Stimulated activated CD4-positive, alpha-beta T cell treated with anti-CD3 and anti-CD28 coated beads, Interleukin-12 subunit alpha, Interleukin-12 subunit beta, amount 100 ng/mL, for 4 hours (primary cell): ENCODE data around the gene GBP6.
"Not testable (repeated sequence)": the region's sequence is repeated elsewhere in the genome, so short reads cannot be mapped to it uniquely, and the experiment has no call there.

Experiments
- DNase-seq: peaks from one replicate; pipeline ENCODE4 v3.0.0-alpha.2; 2020

The GBP6 gene

GRCh38 chr1:89378001-89378400, 14.1 kb downstream of the GBP6 start:
- no peak for DNase-seq

GRCh38 chr1:89381618-89382017, 17.8 kb downstream of the GBP6 start:
- DNase-seq = no peak

- DNase-seq = no peak
These were observed 18.6 kb downstream of the GBP6 start for GRCh38 chr1:89382479-89382878.

GRCh38 chr1:89383185-89383584, 19.3 kb downstream of the GBP6 start:
- DNase-seq = no peak

- DNase-seq = no peak
These were observed 26.8 kb downstream of the GBP6 start for GRCh38 chr1:89390707-89391106.

GRCh38 chr1:89391686-89392085, 27.8 kb downstream of the GBP6 start:
- DNase-seq = no peak

- no peak for DNase-seq
These were observed 31.0 kb downstream of the GBP6 start for GRCh38 chr1:89394851-89395250.

GRCh38 chr1:89396902-89397301, 33.0 kb downstream of the GBP6 start:
- no peak for DNase-seq

GRCh38 chr1:89405275-89405929, 41.5 kb downstream of the GBP6 start:
- DNase-seq = no peak

GRCh38 chr1:89407360-89407759, 43.5 kb downstream of the GBP6 start:
- DNase-seq = no peak

- DNase-seq = not testable (repeated sequence)
These were observed 43.9 kb downstream of the GBP6 start for GRCh38 chr1:89407768-89408167.

GRCh38 chr1:89425056-89425455, 61.2 kb downstream of the GBP6 start:
- DNase-seq = no peak

- no peak for DNase-seq
These were observed 65.2 kb downstream of the GBP6 start for GRCh38 chr1:89429062-89429461.

GRCh38 chr1:89429681-89430080, 65.8 kb downstream of the GBP6 start:
- not testable (repeated sequence) for DNase-seq

- DNase-seq = no peak
These were observed 69.6 kb downstream of the GBP6 start for GRCh38 chr1:89433421-89433820.

- not testable (repeated sequence) for DNase-seq
These were observed 70.4 kb downstream of the GBP6 start for GRCh38 chr1:89434058-89434780.
